Measurements from ENCODE around the gene MYO5C. TPM values are rescaled to one million over a fixed set of nuclear protein-coding genes. Genes with fewer than 3 reads are reported as not detected.

MYO5C gene
- total and polyA plus RNA-seq, 10 donors = 0.53 to 23.4 (median 14.7) TPM

DNA sequence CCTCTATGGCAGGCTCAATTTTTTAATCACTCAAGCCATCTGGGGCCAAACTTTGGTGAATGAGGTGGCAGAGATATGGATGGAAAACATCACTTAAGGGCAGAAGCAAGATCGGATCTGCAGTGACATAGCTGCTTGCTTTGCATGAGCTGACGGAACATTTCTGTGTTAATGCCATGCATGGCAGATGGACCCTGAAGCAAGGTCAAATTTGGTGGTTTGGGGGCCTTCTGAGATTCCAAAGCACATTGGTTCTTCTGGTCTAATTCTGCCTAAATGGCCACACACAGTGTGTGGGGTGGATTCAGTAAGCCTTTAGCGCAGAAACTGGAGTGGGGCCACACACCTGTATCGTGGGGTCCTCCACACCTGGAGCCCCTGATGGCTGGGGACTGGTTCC lies 144.7 kb downstream of the MYO5C start:
- Histone ChIP-seq H3K4me3 (no peak overlapping the region), H3K9me3 (no peaks in the 10 kb centered on the region), H3K4me1 (no peaks in the 10 kb centered on the region), H3K27me3 (replicated peaks in 1 of 7) (no peaks in the 10 kb centered on the region), H3K27ac (no peak overlapping the region), H3K36me3 (peaks cover 0 to 84% (median 48%) of the 10 kb centered on the region in 6 donors)
- no peak for DNase-seq
- TF ChIP-seq POLR2A (IDR thresholded peaks at IDR 0.05) (no peak), POLR2AphosphoS5 (IDR thresholded peaks at IDR 0.05) (no peak), CTCF (IDR thresholded peaks at IDR 0.05 in 8 of 11, conservative IDR thresholded peaks at IDR 0.05 in 3 of 11) (no peak)
- 72 to 88% (median 77%) methylated on average over 4 of the region's 4 CpGs for WGBS, 5 donors
- intact Hi-C loops (cut with DNase I; ENCODE audit: low total_unique reads) = no loop called here

DNA sequence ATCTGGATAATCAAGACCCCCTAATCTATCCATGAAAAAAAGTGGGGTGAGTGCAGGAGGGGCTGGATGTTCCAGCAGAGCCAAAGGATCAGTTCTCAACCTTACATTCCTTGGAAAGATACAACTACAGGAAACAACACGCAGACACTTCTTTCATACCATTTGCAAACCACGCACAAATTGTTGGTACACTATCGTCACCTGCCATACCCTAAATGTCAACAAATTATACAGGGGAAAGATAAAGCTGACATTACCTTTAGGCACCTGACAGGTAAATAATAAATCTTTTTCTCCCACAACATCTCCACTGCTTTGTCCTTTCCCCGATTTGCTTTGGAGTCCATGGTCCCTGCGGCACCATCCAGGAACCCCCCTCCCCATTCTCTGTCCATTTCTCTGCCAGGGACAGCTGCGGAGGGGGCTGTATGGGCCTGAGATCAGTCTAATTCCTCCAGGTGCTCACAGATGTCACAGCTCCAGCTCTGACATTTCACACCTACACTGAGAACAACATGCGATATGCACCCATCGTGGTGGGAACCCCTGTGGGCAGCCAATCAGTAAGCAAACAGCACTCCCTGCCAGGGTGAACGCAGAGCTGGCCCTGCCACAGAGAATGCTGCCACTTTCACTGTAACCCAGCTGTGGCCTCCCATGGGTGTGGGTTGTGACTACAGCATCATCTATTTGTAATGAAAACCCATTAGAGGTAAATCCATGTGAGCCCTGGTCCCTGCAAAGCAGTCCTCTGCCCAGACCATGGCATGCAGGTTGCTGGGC lies 145.4 kb downstream of the MYO5C start:
- intact Hi-C loops (cut with DNase I; ENCODE audit: low total_unique reads) = no loop called here
- no peak overlapping the region for H3K4me3 ChIP-seq
- no peaks in the 10 kb centered on the region for H3K9me3 ChIP-seq
- WGBS, 5 donors = 80 to 88% (median 84%) methylated on average over 9 of the region's 9 CpGs
- no peaks in the 10 kb centered on the region for H3K4me1 ChIP-seq
- H3K27me3 ChIP-seq (replicated peaks in 1 of 7) = no peaks in the 10 kb centered on the region
- no peak overlapping the region for H3K27ac ChIP-seq
- no peak for DNase-seq
- TF ChIP-seq POLR2A (IDR thresholded peaks at IDR 0.05) (no peak), CTCF (IDR thresholded peaks at IDR 0.05 in 8 of 11, conservative IDR thresholded peaks at IDR 0.05 in 3 of 11) (no peak), POLR2AphosphoS5 (IDR thresholded peaks at IDR 0.05) (no peak)
- H3K36me3 ChIP-seq = peaks cover 0 to 90% (median 48%) of the 10 kb centered on the region in 6 donors

- H3K36me3 ChIP-seq = peaks cover 0 to 99% (median 57%) of the 10 kb centered on the region in 6 donors
- no peak overlapping the region for H3K27ac ChIP-seq
- H3K4me3 ChIP-seq = no peak overlapping the region
- no peak for DNase-seq
- H3K4me1 ChIP-seq = no peaks in the 10 kb centered on the region
- H3K9me3 ChIP-seq = no peaks in the 10 kb centered on the region
- 92 to 96% (median 92%) methylated on average over 5 of the region's 5 CpGs for WGBS, 5 donors
- TF ChIP-seq POLR2A (IDR thresholded peaks at IDR 0.05) = no peak
- no peak for TF ChIP-seq POLR2AphosphoS5 (IDR thresholded peaks at IDR 0.05)
- no peak for TF ChIP-seq CTCF (IDR thresholded peaks at IDR 0.05 in 8 of 11, conservative IDR thresholded peaks at IDR 0.05 in 3 of 11)
- no peaks in the 10 kb centered on the region for H3K27me3 ChIP-seq (replicated peaks in 1 of 7)
- intact Hi-C loops (cut with DNase I; ENCODE audit: low total_unique reads) = no loop called here
These were observed 147.2 kb downstream of the MYO5C start for GRCh38 chr15:52148403-52148802.

DNA sequence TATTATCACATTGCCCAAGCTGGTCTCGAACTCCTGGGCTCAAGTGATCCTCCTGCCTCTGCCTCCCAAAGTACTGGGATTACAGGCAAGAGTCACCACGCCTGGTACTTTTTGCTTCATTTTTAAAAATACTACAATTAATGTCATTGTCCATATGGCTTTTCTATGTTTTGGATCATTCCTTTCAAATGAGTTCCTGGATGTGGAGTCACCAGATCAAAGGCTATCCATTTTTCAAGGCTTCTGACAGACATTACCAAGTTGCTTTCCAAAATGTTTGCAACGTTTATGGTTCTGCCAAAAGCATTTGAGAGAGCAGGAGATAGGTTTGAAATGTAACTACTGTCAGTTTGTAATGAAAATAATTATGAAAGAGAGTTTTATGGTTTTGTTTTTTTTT lies 148.8 kb downstream of the MYO5C start:
- H3K9me3 ChIP-seq = no peaks in the 10 kb centered on the region
- H3K4me1 ChIP-seq = no peaks in the 10 kb centered on the region
- H3K4me3 ChIP-seq = no peak overlapping the region
- intact Hi-C loops (cut with DNase I; ENCODE audit: low total_unique reads) = no loop called here
- WGBS, 5 donors = 83 to 93% (median 91%) methylated on average over 3 of the region's 3 CpGs
- H3K27me3 ChIP-seq (replicated peaks in 1 of 7) = no peaks in the 10 kb centered on the region
- H3K36me3 ChIP-seq = peaks cover 0 to 99% (median 52%) of the 10 kb centered on the region in 6 donors
- H3K27ac ChIP-seq = no peak overlapping the region
- no peak for DNase-seq
- TF ChIP-seq POLR2A (IDR thresholded peaks at IDR 0.05) = no peak
- TF ChIP-seq POLR2AphosphoS5 (IDR thresholded peaks at IDR 0.05) = no peak
- no peak for TF ChIP-seq CTCF (IDR thresholded peaks at IDR 0.05 in 8 of 11, conservative IDR thresholded peaks at IDR 0.05 in 3 of 11)
